Stimulated activated CD8-positive, alpha-beta memory T cell treated with anti-CD3 and anti-CD28 coated beads, Interleukin-7, amount 100 ng/mL, for 4 hours (primary cell): ENCODE data around the gene IPCEF1.
"Not testable (repeated sequence)": the region's sequence is repeated elsewhere in the genome, so short reads cannot be mapped to it uniquely, and the experiment has no call there.

Source experiments
- DNase-seq, 2 donors: peaks; one replicate each; pipeline ENCODE4 v3.0.0-alpha.2; 2020; ENCODE audit warnings: low read depth in 2 of 2

Gene IPCEF1

DNA sequence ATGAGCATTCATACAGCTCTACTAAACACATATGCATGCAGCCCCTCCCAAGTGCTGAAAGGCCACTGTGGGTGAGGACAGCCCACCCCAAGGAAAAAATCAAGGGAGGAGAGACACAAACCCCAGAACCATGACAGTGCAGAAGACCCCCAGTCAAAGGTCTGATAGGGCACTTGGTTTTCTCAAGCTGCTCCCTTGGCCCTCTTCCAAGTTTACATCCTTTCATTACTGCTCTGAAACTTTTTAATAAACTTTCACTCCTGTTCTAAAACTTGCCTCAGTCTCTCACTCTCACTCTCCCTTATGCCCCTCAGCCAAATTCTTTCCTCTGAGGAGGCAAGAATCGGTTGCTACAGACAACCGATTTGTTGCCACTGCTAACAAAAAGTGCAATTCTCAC is 24.9 kb downstream of the IPCEF1 start:
- DNase-seq: no peak

GRCh38 chr6:154329350-154330170 is 27.0 kb downstream of the IPCEF1 start:
- no peak for DNase-seq

DNA sequence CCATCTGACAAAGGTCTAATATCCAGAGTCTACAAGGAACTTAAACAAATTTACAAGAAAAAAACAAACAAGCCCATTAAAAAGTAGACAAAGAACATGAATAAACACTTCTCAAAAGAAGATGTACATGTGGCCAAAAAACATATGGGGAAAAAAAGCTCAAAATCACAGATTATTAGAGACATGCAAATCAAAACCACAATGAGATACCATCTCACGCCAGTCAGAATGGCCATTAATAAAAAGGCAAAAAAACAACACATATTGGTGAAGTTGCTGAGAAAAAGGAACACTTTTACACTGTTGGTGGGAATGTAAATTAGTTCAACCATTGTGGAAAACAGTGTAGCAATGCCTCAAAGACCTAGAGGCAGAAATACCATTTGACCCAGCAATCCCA is 29.3 kb downstream of the IPCEF1 start:
- not testable (repeated sequence) for DNase-seq

GRCh38 chr6:154325142-154325541 is 31.5 kb downstream of the IPCEF1 start:
- no peak for DNase-seq

DNA sequence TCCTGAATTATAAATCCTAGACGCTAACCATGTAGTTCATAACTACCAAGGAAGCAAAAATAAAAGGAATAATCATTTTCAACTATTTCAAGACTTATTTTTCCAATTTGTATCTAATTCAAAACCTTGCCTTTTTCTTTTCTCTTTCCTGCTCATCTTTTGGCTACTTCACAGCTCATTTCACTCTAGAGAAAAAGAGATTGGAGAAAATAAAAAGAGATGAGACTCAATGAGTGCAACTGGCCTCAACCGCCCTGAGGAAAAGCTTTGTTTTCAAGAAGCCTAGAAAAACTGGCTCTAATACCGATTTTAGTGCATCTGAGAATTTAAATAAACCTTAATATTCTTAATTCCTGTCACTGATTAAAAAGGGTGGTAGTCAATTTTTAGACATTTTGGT is 36.4 kb downstream of the IPCEF1 start:
- DNase-seq: no peak

DNA sequence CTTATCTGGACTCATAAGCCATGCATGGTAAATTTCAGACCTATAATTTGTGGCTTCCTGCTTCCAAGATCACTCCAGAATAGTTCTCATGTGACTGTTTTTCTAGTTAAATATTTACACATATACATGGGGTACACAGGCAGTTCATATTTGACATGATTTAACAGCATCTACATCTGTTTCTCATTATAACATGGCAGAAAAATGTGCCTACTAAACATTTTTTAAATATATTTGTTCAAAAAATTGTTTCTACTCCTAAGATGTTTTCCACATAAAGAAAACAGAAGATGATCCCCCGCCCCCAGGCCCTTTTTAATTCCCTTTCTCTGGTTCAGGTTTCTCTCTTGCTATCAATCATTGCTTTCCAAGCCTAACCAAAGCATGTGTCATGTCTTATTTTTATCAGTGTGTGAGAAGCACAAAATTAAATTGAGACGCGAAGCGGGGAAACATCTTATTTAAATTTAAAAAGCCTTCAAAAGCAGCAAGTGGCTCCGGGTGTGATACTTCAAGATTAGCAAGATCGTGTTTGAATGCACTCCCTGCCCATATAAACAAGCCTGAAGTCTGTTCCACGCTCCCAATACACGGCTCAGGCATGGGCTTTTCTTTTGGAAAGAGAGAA is 37.3 kb downstream of the IPCEF1 start:
- DNase-seq: no peak

DNA sequence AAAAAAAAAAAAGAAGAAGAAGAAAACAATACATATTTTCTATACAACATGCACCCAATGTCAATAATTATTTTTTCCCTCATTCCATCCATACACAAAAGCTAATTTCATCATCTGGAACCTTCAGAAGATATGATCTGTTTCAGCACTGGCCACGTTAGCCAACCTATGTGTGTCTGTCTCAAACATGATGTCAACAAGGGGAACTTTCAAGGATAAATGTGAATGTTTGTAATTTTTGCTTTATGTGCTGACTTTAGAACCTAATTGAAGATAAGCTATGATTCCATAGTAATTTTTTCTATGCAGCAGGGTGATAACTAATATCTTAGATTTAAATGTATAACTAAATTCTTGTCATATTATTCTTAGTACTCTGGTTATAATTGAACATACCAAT is 37.9 kb downstream of the IPCEF1 start:
- no peak for DNase-seq

GRCh38 chr6:154316131-154316530 is 40.5 kb downstream of the IPCEF1 start:
- DNase-seq: no peak

DNA sequence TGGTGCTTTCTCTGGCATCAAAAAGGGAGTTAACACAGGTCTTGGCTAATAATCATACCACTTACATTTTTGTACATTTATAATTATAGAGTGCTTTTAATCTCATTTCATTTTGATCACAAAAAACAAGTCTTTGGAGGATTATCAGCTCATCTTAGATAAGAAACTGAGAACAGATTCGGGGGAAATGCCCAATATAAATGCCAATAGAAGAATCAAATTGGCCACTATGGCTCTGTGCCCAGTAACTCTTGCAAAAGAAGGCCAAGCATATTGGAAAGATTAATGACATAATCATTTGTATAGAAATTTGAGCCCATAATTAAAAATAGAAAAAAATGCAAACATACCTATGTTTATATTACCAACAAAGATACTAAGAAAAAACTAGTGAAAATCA is 42.5 kb downstream of the IPCEF1 start:
- no peak for DNase-seq

GRCh38 chr6:154308986-154309385 is 47.6 kb downstream of the IPCEF1 start:
- no peak for DNase-seq

DNA sequence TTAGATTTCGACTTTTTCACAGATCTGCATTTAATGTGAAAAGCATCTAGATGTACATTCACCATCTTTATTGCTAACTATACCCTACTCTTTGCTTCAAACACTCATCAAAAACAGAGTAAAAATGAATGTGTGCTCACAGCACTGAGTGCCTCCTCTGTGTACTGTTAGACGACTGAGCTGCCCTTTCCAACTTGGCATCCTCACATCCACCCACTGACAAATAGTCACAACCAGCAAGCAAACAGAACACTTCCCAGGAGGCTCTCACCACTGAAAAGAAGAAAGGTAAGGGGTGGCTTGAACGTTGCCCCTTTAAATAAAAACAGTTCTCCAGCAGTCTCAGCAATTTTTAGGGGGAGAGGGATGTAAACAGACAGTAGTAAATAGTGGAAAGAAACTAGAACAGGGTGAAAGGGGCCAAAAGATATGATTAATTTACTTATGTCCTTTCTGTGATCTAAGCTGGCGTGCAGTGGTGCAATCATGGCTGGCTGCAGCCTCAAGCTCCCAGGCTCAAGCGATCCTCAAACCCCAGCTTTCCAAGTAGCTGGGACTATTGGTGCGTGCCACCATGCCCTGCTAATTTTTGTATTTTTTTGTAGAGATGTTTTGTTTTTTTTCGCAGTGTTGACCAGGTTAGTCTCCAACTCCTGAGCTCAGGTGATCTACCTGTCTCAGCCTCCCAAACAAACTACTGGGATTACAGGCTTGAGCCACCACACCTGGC is 48.7 kb downstream of the IPCEF1 start:
- no peak for DNase-seq

DNA sequence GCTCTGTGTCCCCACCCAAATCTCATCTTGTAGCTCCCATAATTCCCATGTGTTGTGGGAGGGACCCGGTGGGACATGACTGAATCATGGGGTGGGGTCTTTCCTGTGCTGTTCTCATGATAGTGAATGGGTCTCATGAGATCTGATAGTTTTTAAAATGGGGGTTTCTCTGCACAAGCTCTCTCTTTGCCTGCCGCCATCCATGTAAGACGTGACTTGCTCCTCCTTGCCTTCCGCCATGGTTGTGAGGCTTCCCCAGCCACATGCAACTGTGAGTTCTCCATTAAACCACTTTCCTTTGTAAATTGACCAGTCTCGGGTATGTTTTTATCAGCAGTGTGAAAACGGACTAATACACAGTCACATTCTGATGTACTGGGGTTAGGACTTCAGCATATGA is 49.5 kb downstream of the IPCEF1 start:
- not testable (repeated sequence) for DNase-seq

DNA sequence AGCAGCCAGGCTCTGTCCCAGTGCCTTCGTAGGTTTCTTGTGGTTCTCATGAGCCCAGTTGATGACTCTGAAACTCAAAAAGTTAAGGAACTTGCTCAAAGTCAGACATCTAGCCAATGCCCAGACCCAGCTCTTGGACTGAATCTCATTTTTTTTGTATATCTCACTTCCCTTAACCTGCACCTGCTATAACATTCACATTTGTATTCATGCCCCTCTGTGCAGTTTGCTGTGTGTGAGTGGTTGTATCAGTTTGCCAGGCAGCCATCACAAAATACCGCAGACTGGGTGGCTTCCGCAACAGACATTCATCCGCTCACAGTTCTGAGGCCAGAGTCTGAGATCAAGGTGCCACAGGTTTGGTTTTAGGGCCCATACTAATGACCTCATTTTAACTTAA is 49.9 kb downstream of the IPCEF1 start:
- no peak for DNase-seq

DNA sequence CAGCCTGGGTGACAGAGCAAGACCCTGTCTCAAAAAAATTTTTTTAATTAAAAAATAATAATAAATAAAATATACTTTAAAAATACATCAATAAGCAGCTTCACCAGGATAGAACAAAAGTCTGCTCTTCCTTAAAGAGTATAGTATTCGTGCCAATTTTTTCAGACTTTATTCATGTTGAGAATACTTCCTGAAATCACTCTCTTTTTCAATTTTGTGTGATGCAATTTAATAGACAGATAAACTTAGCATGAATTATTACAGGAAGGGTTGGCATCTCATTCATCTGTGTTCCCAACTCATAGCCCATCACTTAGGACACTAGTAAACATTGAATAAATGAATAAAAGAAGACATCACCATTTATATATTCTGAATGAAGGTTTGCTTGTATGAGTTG is 52.4 kb downstream of the IPCEF1 start:
- no peak for DNase-seq

- not testable (repeated sequence) for DNase-seq
These were observed 53.0 kb downstream of the IPCEF1 start for GRCh38 chr6:154303642-154304041.

DNA sequence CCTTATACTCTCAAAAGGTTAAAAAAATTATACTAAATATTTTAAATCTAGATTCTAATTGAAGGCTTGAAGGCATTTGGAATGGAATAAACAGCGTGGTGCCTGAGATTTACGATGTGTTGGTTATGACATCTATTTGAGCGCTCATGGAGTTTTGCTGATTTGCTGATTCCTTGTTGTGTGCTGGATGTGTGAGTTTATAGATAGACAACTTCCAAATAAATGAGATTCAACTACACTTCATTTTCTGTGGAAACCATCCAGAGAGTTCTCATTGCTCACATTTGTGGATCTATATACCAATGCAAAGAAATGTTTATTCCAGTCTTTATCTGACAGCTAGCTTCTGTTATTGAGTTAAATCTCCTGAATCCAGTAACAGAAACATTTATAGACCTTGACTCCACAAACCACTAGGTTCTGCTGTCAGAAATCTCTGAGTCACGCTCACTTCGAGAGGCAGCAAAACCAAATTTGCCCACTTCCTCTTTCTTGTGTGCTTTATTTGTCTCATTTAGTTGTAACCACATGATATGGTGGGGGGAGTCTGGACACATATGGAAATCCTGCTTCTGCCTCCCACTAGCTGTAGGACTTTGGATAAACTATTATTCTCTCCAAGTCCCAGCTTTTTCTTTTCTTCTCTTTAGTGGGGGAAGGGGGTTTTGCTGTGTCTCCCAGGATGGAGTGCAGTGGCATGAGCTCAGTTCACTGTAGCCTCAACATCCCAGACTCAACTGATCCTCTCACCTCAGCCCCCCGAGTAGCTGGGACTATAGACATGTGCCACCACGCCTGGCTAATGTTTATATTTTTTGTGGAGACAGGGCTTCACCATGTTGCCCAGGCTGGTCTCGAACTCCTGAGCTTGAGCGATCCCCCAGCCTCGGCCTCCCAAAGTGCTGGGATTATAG is 54.5 kb downstream of the IPCEF1 start:
- peak in 1 of 2 donors; percentile 11 for DNase-seq

- DNase-seq: no peak
These were observed 55.4 kb downstream of the IPCEF1 start for GRCh38 chr6:154301086-154301625.

- no peak for DNase-seq
These were observed 58.3 kb downstream of the IPCEF1 start for GRCh38 chr6:154298297-154298696.

DNA sequence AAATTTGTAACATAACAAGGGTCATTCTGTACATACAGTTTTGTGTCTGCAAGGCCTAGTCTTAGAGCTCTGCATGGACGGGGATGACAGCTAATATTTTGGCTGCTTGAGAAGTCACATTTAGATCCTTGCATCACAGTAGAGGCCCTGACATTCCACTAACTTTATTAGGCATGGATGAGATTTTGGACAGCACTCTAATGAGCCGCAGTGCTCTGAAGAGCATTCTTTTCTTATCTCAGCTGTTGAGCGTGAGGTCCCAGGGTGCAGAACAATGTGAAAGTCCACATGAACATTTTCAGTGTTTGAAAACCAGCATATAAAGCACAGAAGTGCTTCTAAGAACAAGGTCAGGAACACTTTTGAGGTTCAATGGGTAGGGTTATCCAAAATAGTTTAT is 58.9 kb downstream of the IPCEF1 start:
- DNase-seq: no peak

GRCh38 chr6:154297210-154297609 is 59.4 kb downstream of the IPCEF1 start:
- DNase-seq: no peak

- DNase-seq: no peak
These were observed 60.9 kb downstream of the IPCEF1 start for GRCh38 chr6:154295733-154296132.
